GM18951 (cell line): Measurements from ENCODE around the gene PYROXD2.
A peak's percentile ranks its signal among the peaks of the same experiment; 100 is the strongest.

Experiments used
- POLR2A ChIP-seq: IDR thresholded peaks from 4 replicates; pipeline ENCODE4 v1.6.1; 2011; ENCODE audit warnings: mild to moderate bottlenecking; ENCODE audit not compliant: insufficient read length, insufficient read depth; ENCODE audit errors: extremely low read depth
- in situ Hi-C: fragments of 300-500 bp; cut with MboI; formaldehyde crosslinking; loops from one replicate; pipeline ENCODE4 v1.12.0; 2022; ENCODE audit warnings: low sequenced_read_pairs, mixed read lengths, inconsistent platforms; ENCODE audit not compliant: unreplicated experiment

The PYROXD2 gene

DNA sequence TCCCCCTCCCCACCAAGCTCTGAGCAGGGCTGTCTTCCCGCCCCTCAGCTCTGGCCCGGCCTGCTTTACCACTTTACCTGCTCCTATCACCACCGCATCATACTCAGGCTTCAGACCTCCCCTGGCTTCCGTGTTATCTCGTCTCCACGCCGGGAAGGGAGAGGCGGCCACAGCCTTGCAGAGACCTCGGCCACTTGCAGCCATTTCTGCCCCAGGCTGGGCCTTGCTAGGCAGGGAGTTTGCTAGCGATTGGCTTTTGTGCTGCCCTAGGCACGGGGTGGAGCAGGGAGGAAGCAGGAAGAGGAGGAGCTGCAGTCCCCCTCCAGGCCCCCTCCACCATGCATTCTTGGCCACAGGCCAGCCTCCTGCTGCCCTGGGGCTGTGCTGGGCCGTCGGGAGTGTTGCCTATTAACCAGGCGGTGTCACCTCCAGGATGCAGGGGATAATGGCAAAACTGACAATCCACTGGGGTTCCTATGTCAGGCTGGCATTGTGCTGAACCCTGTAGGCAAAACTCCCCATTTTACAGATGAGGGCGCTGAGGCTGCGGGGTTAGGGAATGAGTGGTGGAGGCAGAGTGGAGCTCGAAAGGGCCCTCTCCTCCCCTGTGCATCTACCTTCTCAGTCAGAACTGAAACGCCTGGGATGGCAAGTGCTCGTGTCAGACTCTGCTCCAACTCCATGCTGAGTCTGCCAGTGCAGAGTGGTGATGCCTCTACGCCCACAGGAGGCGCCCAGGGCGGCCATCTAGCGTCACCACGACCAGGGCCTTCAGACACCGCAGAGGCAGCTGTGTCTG, at the start of gene PYROXD2:
Gene PYROXD2 (minus strand): TSS at position 251 of the 799 bp plus-strand sequence. CDS start 47 bp downstream, at position 204.
- in situ Hi-C loops = no loop called here
- peak; percentile 36 for TF ChIP-seq POLR2A

GRCh38 chr10:98463976-98464754, 49.2 kb upstream of the PYROXD2 start:
- TF ChIP-seq POLR2A = no peak

DNA sequence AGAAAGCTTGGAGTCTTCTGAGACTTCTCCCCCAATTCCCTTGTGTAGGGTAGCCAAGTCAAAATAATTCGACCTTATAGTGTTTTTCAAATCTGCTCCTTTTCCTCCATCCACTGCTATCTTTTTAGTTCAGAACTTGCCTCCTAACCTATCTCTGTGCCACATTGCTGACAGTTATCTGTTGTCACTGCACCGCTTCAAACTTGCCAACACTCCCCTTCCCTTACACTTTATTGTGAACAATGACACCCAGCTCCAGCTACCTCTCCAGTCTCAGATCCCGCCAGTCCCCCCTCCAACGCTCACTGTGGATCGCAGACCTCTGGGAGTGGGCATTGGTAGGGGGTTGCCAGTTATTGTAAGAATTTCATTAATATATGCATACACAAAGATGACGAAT, 48.0 kb upstream of the PYROXD2 start:
- in situ Hi-C loops = loop anchor here (10.0 to 25.0 kb wide), 2 partner anchors 202 to 774 kb away; partner anchors contain the start of gene HPSE2
- TF ChIP-seq POLR2A = no peak

More at GRCh38 chr10:98463976-98464754, 49.2 kb upstream of the PYROXD2 start:
- in situ Hi-C loops = loop anchor here (10.0 to 25.0 kb wide), 2 partner anchors 201 to 773 kb away; partner anchors contain the start of gene HPSE2

DNA sequence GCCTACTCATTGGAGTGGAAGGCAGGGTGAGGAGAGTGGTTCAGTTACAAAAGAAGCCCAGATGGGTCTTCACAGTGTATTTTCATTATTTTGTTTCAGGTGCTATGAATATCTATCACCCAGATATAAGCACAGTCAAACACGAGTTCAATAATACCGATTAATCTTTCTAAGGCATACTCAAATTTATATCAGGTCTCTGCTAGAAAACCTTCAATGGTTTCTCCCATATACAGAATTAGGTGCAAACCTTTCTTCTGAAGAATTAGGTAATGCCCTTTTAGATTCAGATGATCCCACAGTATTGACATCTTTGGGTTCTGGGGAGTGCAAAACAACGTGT, 46.5 kb upstream of the PYROXD2 start:
- in situ Hi-C loops = loop anchor here (10.0 to 25.0 kb wide), 2 partner anchors 203 to 776 kb away; partner anchors contain the start of gene HPSE2
- no peak for TF ChIP-seq POLR2A

DNA sequence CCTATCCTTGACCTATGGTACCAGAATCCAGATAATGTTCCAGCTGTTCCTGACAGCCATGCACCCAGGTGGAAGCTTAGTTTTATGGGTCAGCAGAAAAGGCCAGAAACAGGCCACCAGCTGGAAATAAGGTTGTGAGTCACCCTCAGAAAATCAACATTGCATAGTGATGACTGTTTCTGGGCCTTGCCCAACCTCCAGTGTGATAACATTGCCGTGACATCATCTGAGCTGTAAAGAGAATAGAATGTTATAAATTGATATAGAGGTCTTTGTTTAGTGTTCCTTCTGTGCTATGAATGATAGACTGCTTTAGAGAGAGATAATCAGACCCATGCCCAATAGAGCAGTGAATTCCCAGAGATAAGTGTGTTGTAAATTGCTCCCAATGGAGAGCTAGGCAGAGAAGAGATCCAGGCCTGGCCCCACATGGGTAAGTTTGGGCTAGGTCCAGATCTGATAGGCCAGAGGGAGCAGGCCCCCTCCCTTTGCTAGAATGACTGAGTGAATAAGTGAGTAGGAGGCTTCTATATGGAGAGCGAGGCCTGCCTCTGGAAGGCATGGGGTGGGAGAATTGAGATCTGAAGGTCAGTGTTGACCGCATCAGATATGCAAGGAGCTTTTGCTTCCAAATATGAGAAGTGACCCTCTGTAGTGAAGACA, 46.0 kb upstream of the PYROXD2 start:
- in situ Hi-C loops = loop anchor here (10.0 to 25.0 kb wide), 2 partner anchors 204 to 776 kb away; partner anchors contain the start of gene HPSE2
- TF ChIP-seq POLR2A = no peak

DNA sequence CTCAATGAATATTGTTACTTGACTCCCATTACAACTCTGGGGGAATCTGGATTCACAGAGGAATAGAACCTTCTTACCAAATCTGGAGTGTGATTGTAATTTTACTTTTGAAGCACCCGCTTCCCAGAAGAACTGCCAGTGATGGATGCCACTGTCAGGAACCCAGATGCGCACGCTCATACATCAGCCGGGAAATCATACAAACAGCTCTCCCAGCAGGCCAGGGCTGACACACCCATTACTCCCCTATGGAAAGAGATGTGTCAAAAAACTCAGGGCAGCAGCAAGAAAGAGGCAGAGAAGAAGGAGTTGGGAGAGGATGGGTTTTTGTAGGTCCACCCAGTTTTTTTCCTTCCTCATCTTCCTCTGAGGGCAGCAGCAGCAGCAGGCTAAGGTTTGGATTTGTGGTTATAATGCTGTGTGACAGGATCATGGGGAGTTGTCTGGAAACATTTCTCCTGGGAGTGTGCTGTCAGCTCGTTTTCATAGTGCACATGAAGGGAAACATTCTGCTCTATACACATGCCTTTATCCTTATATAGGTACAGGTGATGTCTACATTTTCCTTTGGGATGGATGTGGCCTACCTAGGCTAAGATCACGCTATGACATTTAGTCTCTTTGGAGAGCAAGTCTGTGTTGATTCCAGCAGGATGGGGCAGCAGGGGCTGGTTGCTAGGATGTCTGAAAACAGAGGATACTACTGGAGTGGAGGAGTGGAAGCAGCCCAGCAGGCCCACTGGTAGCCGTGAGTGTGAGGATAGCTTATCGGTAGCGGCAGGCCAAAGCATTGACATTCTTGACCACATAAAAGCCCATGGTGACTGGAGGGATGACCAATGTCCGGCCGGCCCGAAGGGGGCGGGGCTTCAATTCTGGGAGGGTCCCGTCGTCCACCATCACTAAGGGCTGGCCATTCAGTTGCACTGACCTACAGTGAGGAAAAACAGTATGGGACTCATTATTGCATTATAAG, 44.1 kb upstream of the PYROXD2 start:
- in situ Hi-C loops = loop anchor here (25.0 kb wide), 1 partner anchor 778 kb away; the partner anchor contains the start of gene HPSE2
- TF ChIP-seq POLR2A = no peak

DNA sequence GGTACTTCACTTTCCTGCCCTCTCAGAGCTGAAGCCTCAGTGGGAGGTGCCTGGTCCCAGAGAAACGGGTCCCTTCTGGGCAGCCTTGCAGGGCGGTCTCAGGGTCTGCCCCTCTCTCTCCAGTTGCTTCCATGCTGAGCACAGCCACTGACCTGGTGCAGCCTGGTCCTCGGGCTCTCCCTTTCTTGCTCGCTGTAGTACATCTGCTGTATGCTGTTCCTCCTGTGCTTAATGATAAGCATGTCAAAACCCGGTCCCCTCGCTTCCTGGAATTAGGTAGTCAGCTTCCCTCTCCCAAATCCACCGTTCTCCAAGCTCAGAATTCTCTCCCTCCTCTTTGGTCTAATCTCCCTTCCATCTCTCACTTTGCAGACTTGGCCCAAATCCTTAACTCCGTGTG, 42.7 kb upstream of the PYROXD2 start:
- in situ Hi-C loops = loop anchor here (25.0 kb wide), 1 partner anchor 780 kb away; the partner anchor contains the start of gene HPSE2
- TF ChIP-seq POLR2A = no peak

GRCh38 chr10:98456686-98457482, 41.9 kb upstream of the PYROXD2 start:
- TF ChIP-seq POLR2A = no peak
- in situ Hi-C loops = loop anchor here (25.0 kb wide), 1 partner anchor 780 kb away; the partner anchor contains the start of gene HPSE2

GRCh38 chr10:98456043-98456570, 41.1 kb upstream of the PYROXD2 start:
- in situ Hi-C loops = loop anchor here (25.0 kb wide), 1 partner anchor 781 kb away; the partner anchor contains the start of gene HPSE2
- TF ChIP-seq POLR2A = no peak

- TF ChIP-seq POLR2A = no peak
- in situ Hi-C loops = loop anchor here (25.0 kb wide), 1 partner anchor 784 kb away; the partner anchor contains the start of gene HPSE2
These were observed 38.7 kb upstream of the PYROXD2 start for GRCh38 chr10:98453729-98454128.

DNA sequence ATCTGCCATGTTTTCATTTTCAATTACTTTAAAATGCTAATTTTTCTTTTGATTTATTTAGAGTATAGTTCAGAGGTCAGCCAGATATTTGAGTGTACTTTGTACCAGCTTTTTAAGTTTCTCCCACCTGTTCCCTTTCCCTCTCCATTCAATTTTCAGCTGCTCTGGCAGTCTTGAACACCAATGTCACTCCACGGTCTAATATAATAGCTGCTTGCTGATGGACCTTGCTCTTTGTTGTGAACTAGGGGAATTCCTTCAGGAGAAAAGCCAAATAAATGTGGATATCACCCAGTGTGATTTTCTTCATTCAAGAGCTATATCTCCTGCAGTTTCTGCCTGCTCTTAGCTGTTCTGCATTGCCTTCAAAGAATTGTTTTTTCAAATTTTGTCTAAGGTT, 35.6 kb upstream of the PYROXD2 start:
- in situ Hi-C loops = loop anchor here (25.0 kb wide), 1 partner anchor 787 kb away; the partner anchor contains the start of gene HPSE2

More for the DNA sequence above, 35.6 kb upstream of the PYROXD2 start:
- TF ChIP-seq POLR2A = no peak
